Bronchial epithelial cell (primary cell): Measurements from ENCODE around the gene TBC1D7. TPM values are rescaled to one million over a fixed set of nuclear protein-coding genes. Genes with fewer than 3 reads are reported as not detected.
A peak's percentile ranks its signal among the peaks of the same experiment; 100 is the strongest.

Source experiments
- DNase-seq: peaks from one replicate; pipeline ENCODE4 v3.0.0-alpha.2; 2010; ENCODE audit warnings: low read depth
- FAIRE-seq: peaks from 2 replicates; lab custom pipeline; 2011; peaks lifted over from hg19 to GRCh38; lab: Jason Lieb, UNC
- H3K27me3 ChIP-seq: 2 replicates; pipeline ENCODE4 v1.5.1; 2011; ENCODE audit warnings: low read length; ENCODE audit not compliant: control insufficient read depth, insufficient read depth
- H3K36me3 ChIP-seq: 2 replicates; pipeline ENCODE4 v1.5.1; 2011; ENCODE audit warnings: low read length; ENCODE audit not compliant: control insufficient read depth, insufficient read depth
- H3K4me3 ChIP-seq: 2 replicates; pipeline ENCODE4 v1.5.1; 2011; ENCODE audit warnings: mild to moderate bottlenecking, low read depth, low read length, control low read depth
- total RNA-seq: library from RNA; depleted of rRNA; stranded (reverse); fragments of >200 nt; gene quantifications from 2 replicates; pipeline ENCODE4 v1.2.1, GENCODE V29; 2014
- TF ChIP-seq, protein P1 (sequence below): IDR thresholded peaks from 2 replicates; pipeline ENCODE4 v1.5.1; 2011; ENCODE audit warnings: mild to moderate bottlenecking, moderate library complexity, low read length, control low read depth, inconsistent platforms; ENCODE audit not compliant: insufficient read depth, severe bottlenecking

Gene TBC1D7
- total RNA-seq, 1 donor from 2014 or later, result 44.5 TPM

DNA sequence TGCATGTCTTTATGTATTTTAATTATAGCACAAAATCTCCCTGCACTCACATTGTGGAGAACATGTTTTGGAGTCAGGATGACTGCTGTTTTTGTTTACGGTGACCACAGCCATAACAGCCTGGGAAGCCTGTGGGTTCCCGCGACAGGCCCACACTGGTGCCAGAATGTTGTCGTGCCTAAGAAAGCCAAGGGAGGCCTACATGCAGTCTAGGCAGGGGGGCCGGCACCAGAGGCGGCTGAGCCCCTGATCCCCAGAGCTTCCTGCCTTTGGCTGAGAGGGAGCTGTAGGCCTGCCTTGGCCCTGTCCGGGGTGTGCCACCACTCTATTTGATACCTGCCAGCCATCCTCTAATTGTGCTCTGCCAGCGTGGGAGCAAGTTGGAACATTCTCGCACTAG is 46.7 kb downstream of the TBC1D7 start:
- no peaks in the 10 kb centered on the region for H3K27me3 ChIP-seq
- DNase-seq (no peak), FAIRE-seq (no peak)
- H3K4me3 ChIP-seq, result no peak overlapping the region
- no peaks in the 10 kb centered on the region for H3K36me3 ChIP-seq
- TF ChIP-seq, protein P1, sequence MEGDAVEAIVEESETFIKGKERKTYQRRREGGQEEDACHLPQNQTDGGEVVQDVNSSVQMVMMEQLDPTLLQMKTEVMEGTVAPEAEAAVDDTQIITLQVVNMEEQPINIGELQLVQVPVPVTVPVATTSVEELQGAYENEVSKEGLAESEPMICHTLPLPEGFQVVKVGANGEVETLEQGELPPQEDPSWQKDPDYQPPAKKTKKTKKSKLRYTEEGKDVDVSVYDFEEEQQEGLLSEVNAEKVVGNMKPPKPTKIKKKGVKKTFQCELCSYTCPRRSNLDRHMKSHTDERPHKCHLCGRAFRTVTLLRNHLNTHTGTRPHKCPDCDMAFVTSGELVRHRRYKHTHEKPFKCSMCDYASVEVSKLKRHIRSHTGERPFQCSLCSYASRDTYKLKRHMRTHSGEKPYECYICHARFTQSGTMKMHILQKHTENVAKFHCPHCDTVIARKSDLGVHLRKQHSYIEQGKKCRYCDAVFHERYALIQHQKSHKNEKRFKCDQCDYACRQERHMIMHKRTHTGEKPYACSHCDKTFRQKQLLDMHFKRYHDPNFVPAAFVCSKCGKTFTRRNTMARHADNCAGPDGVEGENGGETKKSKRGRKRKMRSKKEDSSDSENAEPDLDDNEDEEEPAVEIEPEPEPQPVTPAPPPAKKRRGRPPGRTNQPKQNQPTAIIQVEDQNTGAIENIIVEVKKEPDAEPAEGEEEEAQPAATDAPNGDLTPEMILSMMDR, result no peak

DNA sequence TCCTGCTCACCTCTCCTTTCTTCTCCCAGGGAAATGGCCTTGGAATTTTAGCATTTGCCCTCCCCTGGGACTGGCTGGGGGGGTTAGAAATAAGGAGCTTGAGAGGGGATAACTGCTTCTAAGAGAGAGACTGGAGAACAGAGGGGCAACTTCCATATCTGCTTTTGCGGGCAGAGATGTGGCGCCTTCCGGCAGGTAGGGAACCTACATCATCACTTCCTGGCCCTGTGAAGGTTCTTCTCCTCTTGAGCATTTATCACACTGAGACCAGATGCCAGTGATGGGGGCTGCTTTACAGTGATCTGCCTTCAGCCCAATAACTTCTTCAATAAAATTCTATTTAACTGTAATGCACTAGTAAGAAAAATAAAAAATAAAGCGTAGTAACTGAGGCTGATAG is 48.1 kb downstream of the TBC1D7 start:
- Histone ChIP-seq H3K27me3 (no peaks in the 10 kb centered on the region), H3K36me3 (no peaks in the 10 kb centered on the region), H3K4me3 (no peak overlapping the region)
- no peak for DNase-seq
- TF ChIP-seq, protein P1, result no peak
- FAIRE-seq, result no peak

- TF ChIP-seq, protein P1, result no peak
- Histone ChIP-seq H3K36me3 (no peaks in the 10 kb centered on the region), H3K4me3 (no peak overlapping the region), H3K27me3 (no peaks in the 10 kb centered on the region)
- DNase-seq (no peak), FAIRE-seq (no peak)
Measured at GRCh38 chr6:13278991-13279390, 49.3 kb downstream of the TBC1D7 start.

DNA sequence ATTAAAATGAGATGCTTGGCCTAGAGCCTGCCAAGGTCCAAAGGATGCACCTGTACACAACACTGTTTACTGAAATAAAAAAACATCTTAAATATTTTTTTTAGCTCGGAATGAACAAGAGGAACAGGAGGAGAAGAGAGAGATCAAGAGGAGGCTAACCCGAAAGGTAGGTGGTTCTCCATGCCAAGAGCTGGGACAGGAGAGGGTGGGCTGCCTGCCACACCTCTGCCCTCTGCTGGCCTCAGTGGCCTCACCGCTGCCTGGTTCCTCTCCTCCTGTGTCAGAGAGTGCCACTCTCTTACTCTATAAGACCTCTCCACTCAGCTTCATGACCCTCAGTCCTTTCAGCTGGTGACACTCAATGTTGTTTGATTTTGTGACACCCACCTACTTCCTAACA is 50.2 kb downstream of the TBC1D7 start:
- DNase-seq (no peak), FAIRE-seq (no peak)
- H3K27me3 ChIP-seq, result no peaks in the 10 kb centered on the region
- no peaks in the 10 kb centered on the region for H3K36me3 ChIP-seq
- TF ChIP-seq, protein P1, result peak; percentile 24
- no peak overlapping the region for H3K4me3 ChIP-seq

DNA sequence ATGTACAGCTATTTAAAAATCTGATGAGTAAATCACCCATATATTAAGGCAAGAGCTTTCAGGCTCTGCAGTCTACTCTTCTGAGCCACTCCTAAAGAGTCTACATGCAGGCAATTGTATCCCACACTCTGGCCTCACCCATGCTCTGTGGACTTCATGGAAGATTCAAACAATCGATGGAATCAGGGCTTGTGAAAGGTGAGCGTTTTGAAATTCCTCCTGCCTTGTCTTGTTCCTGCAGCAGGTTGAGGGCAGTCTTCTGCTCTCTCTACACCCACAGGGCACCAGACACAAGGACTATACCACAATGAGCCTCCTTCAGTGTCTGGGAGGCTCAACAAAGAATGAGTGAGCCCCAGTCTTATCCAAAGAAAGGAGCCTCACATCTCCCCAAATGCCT is 51.1 kb downstream of the TBC1D7 start:
- no peak for FAIRE-seq

DNA sequence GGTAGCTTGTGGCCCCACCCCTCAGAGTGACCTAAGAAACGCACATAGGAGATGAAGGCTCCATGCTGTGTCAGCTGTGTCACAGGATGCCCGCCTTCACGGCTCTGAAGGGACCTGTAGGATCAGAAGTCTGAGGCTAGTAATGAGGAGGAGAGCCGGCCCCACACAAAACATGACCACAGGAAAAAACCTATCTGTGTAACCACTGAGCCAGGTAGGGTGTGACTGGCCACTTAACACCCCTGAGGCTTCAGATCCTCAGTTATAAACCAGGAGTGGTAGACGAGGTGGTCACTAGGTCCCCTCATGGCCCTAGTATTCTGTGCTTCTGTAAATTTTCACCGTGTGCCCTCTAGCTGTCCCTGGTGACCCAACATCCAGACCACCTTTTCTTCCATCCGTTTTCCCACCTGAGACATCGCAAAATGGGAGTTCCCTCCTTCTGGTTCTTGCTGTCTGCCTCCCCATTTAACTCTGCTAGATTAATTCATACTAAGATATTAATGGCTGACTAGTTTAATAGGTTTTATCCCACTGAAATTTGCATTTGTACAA is 52.8 kb downstream of the TBC1D7 start:
- no peak for FAIRE-seq
- DNase-seq, result no peak
- no peak overlapping the region for H3K4me3 ChIP-seq
- TF ChIP-seq, protein P1, result no peak
- no peaks in the 10 kb centered on the region for H3K36me3 ChIP-seq
- H3K27me3 ChIP-seq, result no peaks in the 10 kb centered on the region

More for the DNA sequence above, 51.1 kb downstream of the TBC1D7 start:
- no peaks in the 10 kb centered on the region for H3K36me3 ChIP-seq
- no peaks in the 10 kb centered on the region for H3K27me3 ChIP-seq
- TF ChIP-seq, protein P1, result no peak
- H3K4me3 ChIP-seq, result no peak overlapping the region
- peak; percentile 12 for DNase-seq
